ENCODE data around the gene TMEM69. TPM values are rescaled to one million over a fixed set of nuclear protein-coding genes. Genes with fewer than 3 reads are reported as not detected.
A peak's percentile ranks its signal among the peaks of the same experiment; 100 is the strongest.

The TMEM69 gene
- total and polyA plus RNA-seq, 10 of the 15 experiments (the other 5 are each of a cell fraction or from before 2014, with no cell fraction given), result 44.6 to 162 (median 88.8) TPM

GRCh38 chr1:45687754-45688740 is at the start of gene TMEM69 (continued):
- TF ChIP-seq RFX5 (IDR thresholded peaks at IDR 0.05; ENCODE audit: low read depth, low read length), result no peak
- TF ChIP-seq SREBF2 (IDR thresholded peaks at IDR 0.05; ENCODE audit: low read length), result 0 out of 2 replicates have a peak, but pooled peaks have one; percentile 26
- peak; percentile 92 for TF ChIP-seq ZBTB11 (CRISPR knock-in tag; IDR thresholded peaks at IDR 0.05)
- no peak for TF ChIP-seq MEF2B (IDR thresholded peaks at IDR 0.05; ENCODE audit: partially characterized antibody, poor library complexity, severe bottlenecking)
- peak; percentile 99 for TF ChIP-seq ZBTB40 (IDR thresholded peaks at IDR 0.05; ENCODE audit: borderline replicate concordance)
- no peak for TF ChIP-seq SPI1 (IDR thresholded peaks at IDR 0.05; ENCODE audit: borderline replicate concordance, insufficient read depth, low read depth, low read length)
- TF ChIP-seq HDAC2 (IDR thresholded peaks at IDR 0.05), result no peak
- no peak for TF ChIP-seq SMAD1 (IDR thresholded peaks at IDR 0.05; ENCODE audit: low read depth, partially characterized antibody)
- peak; percentile 69 for TF ChIP-seq EED (IDR thresholded peaks at IDR 0.05; ENCODE audit: low read depth)
- no peak for TF ChIP-seq MYB (IDR thresholded peaks at IDR 0.05; ENCODE audit: borderline replicate concordance, low read depth, low read length)
- 0 out of 4 replicates have a peak, but pooled peaks of 1 of the 2 experiments have one; percentile 40 for TF ChIP-seq EP300 (IDR thresholded peaks at IDR 0.05; ENCODE audit: borderline replicate concordance in 1 of 2, control insufficient read depth in 1 of 2, low read depth in 2 of 2, low read length in 2 of 2)
- TF ChIP-seq SIX5 (IDR thresholded peaks at IDR 0.05; ENCODE audit: low read depth, low read length, severe bottlenecking), result peak; percentile 70
- peak; percentile 93; the same call in 1 of the 2 replicates for TF ChIP-seq MTA3 (IDR thresholded peaks at IDR 0.05; ENCODE audit: borderline replicate concordance, low read length)
- TF ChIP-seq NBN (IDR thresholded peaks at IDR 0.05), result peak; percentile 91; the same call in 1 of the 2 replicates
- no peak for TF ChIP-seq RAD21 (IDR thresholded peaks at IDR 0.05; ENCODE audit: insufficient read depth, low read depth, low read length)
- peak; percentile 79 for TF ChIP-seq POU2F2 (IDR thresholded peaks at IDR 0.05; ENCODE audit: borderline replicate concordance, low read depth, low read length)
- TF ChIP-seq NRF1 (conservative IDR thresholded peaks at IDR 0.05; ENCODE audit: low read depth, low read length), result no peak
- no peak for TF ChIP-seq ZZZ3 (IDR thresholded peaks at IDR 0.05; ENCODE audit: control insufficient read depth, insufficient read length, low read depth)
- TF ChIP-seq NR2C2 (IDR thresholded peaks at IDR 0.05; ENCODE audit: borderline replicate concordance, control insufficient read depth, insufficient read length, low read depth), result no peak
- no peak for TF ChIP-seq SUZ12 (IDR thresholded peaks at IDR 0.05; ENCODE audit: unreplicated experiment)
